Measurements from ENCODE around the gene RNF130. TPM values are rescaled to one million over a fixed set of nuclear protein-coding genes. Genes with fewer than 3 reads are reported as not detected.

RNF130 gene
- total and polyA plus RNA-seq, 9 of the 15 experiments (the other 6 are each of a cell fraction or from before 2014, with no cell fraction given), result 5.8 to 39.4 (median 27.1) TPM

- 0 out of 2 replicates have a peak, but pooled peaks have one; percentile 35 for TF ChIP-seq NKRF (IDR thresholded peaks at IDR 0.05; ENCODE audit: borderline replicate concordance)
- peak; percentile 99 for TF ChIP-seq FOXP1 (CRISPR knock-in tag; IDR thresholded peaks at IDR 0.05)
- no peak for TF ChIP-seq YBX1 (IDR thresholded peaks at IDR 0.05)
- TF ChIP-seq ZNF282 (CRISPR knock-in tag; IDR thresholded peaks at IDR 0.05), result no peak; the same call in 1 of the 2 replicates
- no peak for TF ChIP-seq DEAF1 (CRISPR knock-in tag; IDR thresholded peaks at IDR 0.05)
- TF ChIP-seq TBL1XR1 (IDR thresholded peaks at IDR 0.05; ENCODE audit: low read length in 2 of 2), result 0 out of 4 replicates have a peak, but pooled peaks of 1 of the 2 experiments have one; percentile 30
- no peak for TF ChIP-seq KDM1A (IDR thresholded peaks at IDR 0.05)
- no peak for TF ChIP-seq RBM14 (IDR thresholded peaks at IDR 0.05; ENCODE audit: borderline replicate concordance, insufficient read depth, low read depth, low read length)
- peak; percentile 96; the same call in 1 of the 2 replicates for TF ChIP-seq NR3C1 (CRISPR knock-in tag; IDR thresholded peaks at IDR 0.05)
- no peak for TF ChIP-seq EHMT2 (IDR thresholded peaks at IDR 0.05)
- no peak for TF ChIP-seq GATAD2B (IDR thresholded peaks at IDR 0.05; ENCODE audit: borderline replicate concordance)
- TF ChIP-seq TCF7L2 (IDR thresholded peaks at IDR 0.05; ENCODE audit: low read depth, low read length), result no peak
- TF ChIP-seq XRCC3 (IDR thresholded peaks at IDR 0.05), result no peak
- TF ChIP-seq MTA3 (IDR thresholded peaks at IDR 0.05; ENCODE audit: borderline replicate concordance), result peak; percentile 69
- no peak for TF ChIP-seq ATF1 (CRISPR knock-in tag; IDR thresholded peaks at IDR 0.05)
- TF ChIP-seq ATF1 (tag; IDR thresholded peaks at IDR 0.05), result no peak
- peak in 1 of 2 experiments; percentile 74; a peak in 2 of 4 replicates for TF ChIP-seq MNT (conservative IDR thresholded peaks at IDR 0.05)
- no peak for TF ChIP-seq ZNF347 (CRISPR knock-in tag; IDR thresholded peaks at IDR 0.05; ENCODE audit: low read depth)
- no peak for TF ChIP-seq NR0B1 (IDR thresholded peaks at IDR 0.05; ENCODE audit: partially characterized antibody)
Measured at GRCh38 chr5:180071531-180072255, at the start of gene RNF130 (continued).
